Measurements from ENCODE around the gene ARID1B. TPM values are rescaled to one million over a fixed set of nuclear protein-coding genes. Genes with fewer than 3 reads are reported as not detected.

ARID1B gene
- total RNA-seq, 2 donors from 2014 or later = 53.1 to 69.5 TPM

DNA sequence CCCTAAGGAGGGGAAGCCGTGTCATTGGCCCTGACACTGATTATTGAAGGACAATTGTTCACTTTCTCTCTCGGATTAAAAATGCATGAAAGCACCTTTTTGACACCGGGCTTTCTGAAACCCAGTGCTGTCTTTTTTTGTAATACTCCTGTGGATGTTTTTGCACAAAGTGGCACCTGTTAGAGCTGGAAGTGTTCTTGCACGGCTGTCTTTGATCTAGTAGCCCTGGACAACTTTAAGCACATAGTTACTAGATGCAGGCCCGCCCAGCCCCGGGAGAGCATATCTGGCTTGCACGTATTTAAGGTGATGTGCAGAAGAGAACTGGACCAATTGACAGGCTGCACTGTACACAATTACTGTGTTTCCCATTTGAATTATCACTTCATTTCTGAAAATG, 72.6 kb downstream of the ARID1B start:
- ATAC-seq = no peak
- Mint-ChIP-seq H3K36me3 (peaks cover 0 to 21% of the 10 kb centered on the region in 2 donors), H3K9me3 (peaks cover 0 to 4% of the 10 kb centered on the region in 2 donors), H3K27ac (no peak overlapping the region)
- no peak for DNase-seq (ENCODE audit: low spot score in 2 of 2)

DNA sequence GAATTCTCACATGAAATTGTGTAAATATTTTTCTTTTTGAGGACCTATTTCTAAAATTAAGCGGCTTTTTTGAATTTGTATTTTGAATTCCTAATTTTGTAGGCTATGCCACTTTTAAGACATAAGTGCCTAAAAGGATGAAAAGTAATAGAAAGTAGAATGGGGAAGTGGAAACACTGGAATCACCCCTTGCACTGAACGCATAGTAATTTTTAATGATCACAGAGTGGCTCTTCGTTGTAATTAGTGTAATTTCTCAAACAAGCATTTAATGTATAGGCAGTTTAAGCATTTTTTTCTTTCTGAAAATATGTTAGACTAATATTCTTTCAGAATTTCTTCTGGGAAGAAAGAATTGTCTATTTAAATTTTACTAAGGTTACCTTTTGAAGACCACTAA, 73.2 kb downstream of the ARID1B start:
- H3K36me3 Mint-ChIP-seq = peaks cover 0 to 16% of the 10 kb centered on the region in 2 donors
- no peak for ATAC-seq

DNA sequence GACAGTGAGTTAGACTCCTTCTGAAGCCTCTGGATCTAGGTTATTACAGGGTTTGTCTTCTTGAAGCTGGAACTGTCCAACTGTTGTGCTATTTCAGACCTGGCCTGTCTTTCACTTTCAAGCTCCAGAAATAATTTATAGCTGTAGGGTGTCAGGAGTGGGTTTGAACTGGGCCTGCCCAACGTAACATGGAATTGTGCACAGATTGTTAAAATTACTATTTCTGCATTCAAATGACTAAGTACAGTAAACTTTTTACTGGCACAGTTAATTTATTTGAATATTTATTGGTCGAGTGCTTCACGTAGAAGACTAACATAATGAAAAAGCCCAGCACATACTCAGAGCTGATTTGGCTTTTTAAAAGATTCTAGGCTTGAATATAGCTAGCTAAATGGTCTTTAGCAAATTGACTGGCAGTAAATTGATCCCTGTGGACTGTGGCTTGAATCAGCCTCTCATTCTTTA, 74.3 kb downstream of the ARID1B start:
- Mint-ChIP-seq H3K9me3 (peaks cover 0 to 4% of the 10 kb centered on the region in 2 donors), H3K36me3 (peaks cover 0 to 7% of the 10 kb centered on the region in 2 donors), H3K27ac (no peak overlapping the region)
- DNase-seq (ENCODE audit: low spot score in 2 of 2) = no peak
- ATAC-seq = no peak

More for the DNA sequence above, 73.2 kb downstream of the ARID1B start:
- peaks cover 0 to 4% of the 10 kb centered on the region in 2 donors for H3K9me3 Mint-ChIP-seq
- no peak for DNase-seq (ENCODE audit: low spot score in 2 of 2)
- no peak overlapping the region for H3K27ac Mint-ChIP-seq

DNA sequence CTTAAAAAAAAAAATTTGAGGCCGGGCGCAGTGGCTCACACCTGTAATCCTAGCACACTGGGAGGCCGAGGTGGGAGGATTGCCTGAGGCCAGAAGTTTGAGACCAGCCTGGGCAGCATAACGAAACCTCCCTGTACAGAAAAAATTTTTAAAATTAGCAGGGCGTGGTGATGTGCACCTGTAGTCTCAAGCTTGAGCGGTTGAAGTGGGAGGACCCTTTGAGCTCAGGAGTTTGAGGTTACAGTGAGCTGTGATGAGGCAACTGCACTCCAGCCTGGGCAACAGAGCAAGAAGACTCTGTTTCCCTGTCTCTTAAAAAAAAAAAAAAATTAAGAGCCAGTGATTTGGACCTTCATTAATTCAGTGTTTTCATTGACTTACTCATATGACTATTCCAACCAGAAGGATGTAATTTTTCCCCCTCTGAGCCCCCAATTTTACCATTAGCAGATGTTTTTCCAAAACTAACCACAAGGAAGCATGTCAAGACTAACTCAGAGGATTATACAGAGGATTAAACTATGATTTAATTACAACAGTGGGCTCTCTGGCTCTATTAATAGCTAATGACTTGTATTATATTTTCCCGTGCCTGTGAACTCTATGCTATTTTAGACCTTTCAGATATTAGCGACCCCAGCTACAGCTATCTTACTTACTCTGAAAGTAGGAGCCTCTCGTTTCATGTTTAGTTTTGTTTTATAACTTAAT, 75.1 kb downstream of the ARID1B start:
- Mint-ChIP-seq H3K27ac (no peak overlapping the region), H3K36me3 (no peaks in the 10 kb centered on the region), H3K9me3 (no peaks in the 10 kb centered on the region)
- DNase-seq (ENCODE audit: low spot score in 2 of 2) = no peak
- no peak for ATAC-seq

DNA sequence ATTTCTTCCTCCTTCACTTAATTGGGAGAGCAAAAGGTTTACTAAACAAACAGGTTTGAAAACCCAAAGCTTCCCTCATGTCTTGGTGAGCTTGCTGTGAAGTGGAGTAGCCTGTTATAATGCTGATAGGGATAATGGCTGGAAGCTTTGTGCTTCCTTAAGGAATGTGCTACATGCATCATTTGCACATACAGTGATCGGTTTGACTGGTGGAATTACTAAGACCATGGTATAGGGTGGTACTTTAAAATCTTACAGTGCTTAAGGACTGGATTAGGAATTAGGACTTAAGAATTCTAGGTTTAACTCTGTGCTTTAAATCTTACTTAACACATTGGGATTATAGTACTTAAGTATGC, 75.7 kb downstream of the ARID1B start:
- no peak overlapping the region for H3K27ac Mint-ChIP-seq
- H3K9me3 Mint-ChIP-seq = peaks cover 0 to 1% of the 10 kb centered on the region in 2 donors
- no peak for ATAC-seq
- peaks cover 0 to 2% of the 10 kb centered on the region in 2 donors for H3K36me3 Mint-ChIP-seq
- DNase-seq (ENCODE audit: low spot score in 2 of 2) = no peak

DNA sequence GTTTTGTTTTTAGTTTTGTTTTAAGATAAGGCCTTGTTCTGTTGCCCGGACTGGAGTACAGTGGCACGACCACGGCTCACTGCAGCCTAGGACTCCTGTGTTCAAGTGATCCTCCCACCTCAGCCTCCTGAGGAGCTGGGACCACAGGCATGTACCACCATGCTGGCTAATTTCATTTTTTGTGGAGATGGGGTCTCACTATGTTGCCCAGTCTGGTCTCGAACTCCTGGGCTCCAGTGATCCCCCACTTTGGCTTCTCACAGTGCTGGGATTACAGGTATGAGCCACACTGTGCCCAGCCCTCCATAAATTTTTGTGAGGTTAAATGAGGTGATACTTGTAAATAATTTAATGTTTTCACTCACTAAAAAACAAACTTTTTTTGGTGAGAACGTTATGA, 76.6 kb downstream of the ARID1B start:
- ATAC-seq (no peak), DNase-seq (ENCODE audit: low spot score in 2 of 2) (no peak)
- Mint-ChIP-seq H3K27ac (peak overlapping the region in 1 of 2 donors; percentile 47), H3K9me3 (peaks cover 0 to 5% of the 10 kb centered on the region in 2 donors), H3K36me3 (peaks cover 0 to 6% of the 10 kb centered on the region in 2 donors)

DNA sequence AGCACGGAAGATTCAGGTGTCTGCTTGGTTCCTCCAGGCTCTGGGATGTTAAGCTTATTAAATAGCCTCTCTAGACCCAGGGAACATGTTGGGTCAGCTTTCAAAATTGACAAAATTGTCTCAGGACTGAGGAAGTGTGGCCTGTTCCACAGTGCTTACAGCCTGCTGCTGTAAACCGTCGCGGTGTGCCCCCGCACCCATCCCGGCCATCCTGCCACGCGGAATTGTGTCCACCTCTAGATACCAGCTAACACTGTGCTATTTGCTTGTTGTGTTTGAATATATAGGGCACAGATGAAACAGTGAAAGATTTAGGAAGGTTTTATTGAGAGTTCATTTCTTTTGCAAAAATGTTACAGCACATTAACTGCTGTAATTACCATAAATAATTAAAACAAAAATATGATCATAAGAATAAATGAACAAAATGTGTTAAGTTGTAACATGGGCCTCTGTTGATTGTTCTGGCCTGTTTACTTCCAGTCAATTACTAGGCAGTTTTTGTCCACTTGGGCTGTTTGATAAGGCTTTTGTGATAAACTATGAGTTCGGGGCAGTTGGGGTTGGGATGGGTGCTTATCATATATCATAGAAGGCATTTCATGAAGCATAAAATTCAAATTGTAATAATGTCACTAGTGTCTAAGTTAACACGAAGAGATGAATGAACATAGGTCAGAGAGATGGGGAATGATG, 77.4 kb downstream of the ARID1B start:
- Mint-ChIP-seq H3K9me3 (peaks cover 0 to 5% of the 10 kb centered on the region in 2 donors), H3K36me3 (peaks cover 0 to 6% of the 10 kb centered on the region in 2 donors), H3K27ac (peak overlapping the region; percentile 30 to 47)
- DNase-seq (ENCODE audit: low spot score in 2 of 2) = no peak
- ATAC-seq = no peak

DNA sequence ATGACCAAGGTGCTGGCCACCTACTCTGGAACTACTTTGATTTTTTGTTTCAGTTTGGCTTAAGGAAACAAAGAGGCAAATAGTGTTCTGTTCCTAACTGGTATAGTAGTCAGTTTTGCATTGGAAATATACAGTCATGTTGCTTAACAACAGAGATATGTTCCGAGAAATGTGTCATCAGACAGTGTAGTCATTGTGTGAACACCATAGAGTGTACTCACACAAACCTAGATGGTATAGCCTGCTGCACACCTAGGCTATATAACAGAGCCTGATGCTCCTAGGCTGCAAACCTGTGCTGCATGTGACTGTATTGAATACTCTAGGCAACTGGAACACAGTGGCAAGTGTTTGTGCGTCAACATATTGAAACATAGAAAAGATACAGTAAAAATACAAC, 80.4 kb downstream of the ARID1B start:
- Mint-ChIP-seq H3K36me3 (peaks cover 0 to 13% of the 10 kb centered on the region in 2 donors), H3K27ac (peak overlapping the region; percentile 85 to 94)
- DNase-seq (ENCODE audit: low spot score in 2 of 2) = peak in 1 of 2 donors; percentile 42

DNA sequence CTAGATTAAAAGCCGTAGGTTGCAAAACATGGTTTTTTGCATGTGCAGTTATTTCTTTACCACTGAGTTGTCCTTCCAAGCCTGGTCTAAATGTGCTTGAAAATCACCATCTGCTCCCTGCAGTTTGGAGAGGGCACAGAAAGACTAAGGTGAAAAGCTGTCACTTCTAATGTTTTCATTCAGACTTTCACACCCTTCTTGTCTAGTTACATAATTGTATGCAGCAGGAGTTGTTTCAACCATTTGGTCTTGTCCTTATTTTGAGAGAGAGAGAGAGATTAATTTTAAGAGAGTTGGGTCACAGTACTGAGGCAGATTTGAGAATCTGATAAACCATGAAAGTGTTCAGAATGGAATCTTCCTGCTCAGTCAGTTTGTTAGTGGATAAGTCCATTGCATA, 82.5 kb downstream of the ARID1B start:
- Mint-ChIP-seq H3K36me3 (peaks cover 0 to 13% of the 10 kb centered on the region in 2 donors), H3K9me3 (peaks cover 5 to 12% of the 10 kb centered on the region in 2 donors), H3K27ac (no peak overlapping the region)
- DNase-seq (ENCODE audit: low spot score in 2 of 2) (no peak), ATAC-seq (no peak)

More for the DNA sequence above, 80.4 kb downstream of the ARID1B start:
- H3K9me3 Mint-ChIP-seq = peaks cover 5 to 12% of the 10 kb centered on the region in 2 donors
- ATAC-seq = peak; percentile 96

DNA sequence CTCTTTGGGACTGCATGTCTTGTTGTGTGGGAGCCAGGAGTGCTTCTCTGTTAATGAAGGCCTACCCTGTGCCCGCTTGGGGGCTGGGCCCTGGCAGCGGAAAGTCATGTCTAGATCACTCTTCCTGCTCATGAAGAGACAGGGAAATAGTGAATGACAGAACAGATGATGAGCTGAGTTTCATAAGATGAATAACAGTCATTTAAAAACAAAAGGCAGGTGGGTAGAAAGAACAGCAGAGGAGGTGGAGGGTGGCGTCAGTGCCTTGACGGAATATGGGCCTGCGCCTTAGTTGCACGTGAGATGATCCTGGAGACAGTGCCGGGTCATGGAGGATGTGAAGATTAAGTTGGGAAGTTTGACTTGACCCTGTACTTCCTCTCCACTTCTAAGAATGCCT, 85.5 kb downstream of the ARID1B start:
- Mint-ChIP-seq H3K27ac (peak overlapping the region; percentile 75 to 78), H3K36me3 (peaks cover 0 to 21% of the 10 kb centered on the region in 2 donors), H3K9me3 (peaks cover 5 to 18% of the 10 kb centered on the region in 2 donors)
- ATAC-seq = peak; percentile 76
- peak in 1 of 2 donors; percentile 33 for DNase-seq (ENCODE audit: low spot score in 2 of 2)

DNA sequence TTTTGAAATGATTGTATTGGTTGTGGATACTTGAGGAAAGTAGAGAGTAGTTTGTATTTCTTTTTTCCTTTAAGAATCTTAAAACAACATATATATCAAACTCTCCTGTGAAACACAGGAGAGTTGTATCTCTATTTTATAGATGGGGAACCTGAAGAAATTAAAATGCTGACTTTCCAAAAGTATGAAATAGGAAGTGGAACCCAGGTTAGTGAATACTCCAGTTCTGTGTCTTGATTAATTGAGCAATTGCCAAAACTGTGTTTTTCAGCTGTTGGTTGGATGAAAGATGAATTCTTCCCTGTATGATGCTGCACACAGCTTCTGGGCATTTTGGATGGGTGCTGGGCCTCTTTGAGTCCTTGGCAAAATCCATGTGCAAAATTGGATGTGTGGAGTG, 86.3 kb downstream of the ARID1B start:
- ATAC-seq (no peak), DNase-seq (ENCODE audit: low spot score in 2 of 2) (no peak)
- Mint-ChIP-seq H3K27ac (peak overlapping the region in 1 of 2 donors; percentile 78), H3K9me3 (peaks cover 5 to 14% of the 10 kb centered on the region in 2 donors), H3K36me3 (peaks cover 0 to 18% of the 10 kb centered on the region in 2 donors)

DNA sequence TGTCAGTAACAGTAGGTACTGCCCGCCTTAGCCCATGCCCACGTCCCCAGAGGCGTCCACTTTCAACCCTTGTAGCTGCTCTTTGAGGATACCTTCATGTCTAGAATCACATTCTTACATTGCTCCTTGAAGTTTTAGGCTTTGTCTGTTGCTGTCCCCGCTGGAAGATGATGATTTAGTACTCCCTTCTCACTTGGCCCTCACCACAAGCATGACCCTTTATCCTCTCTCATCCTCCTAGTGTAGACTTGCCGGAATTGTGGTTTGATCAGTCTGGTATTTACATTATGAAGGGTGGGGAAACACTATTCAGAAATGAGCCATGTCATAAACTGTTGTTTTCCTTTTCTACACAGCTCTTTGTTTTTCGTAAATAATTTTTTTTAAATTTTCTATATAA, 87.4 kb downstream of the ARID1B start:
- no peak for DNase-seq (ENCODE audit: low spot score in 2 of 2)
- no peak overlapping the region for H3K27ac Mint-ChIP-seq
- no peak for ATAC-seq
- peaks cover 5 to 14% of the 10 kb centered on the region in 2 donors for H3K9me3 Mint-ChIP-seq
- peaks cover 0 to 18% of the 10 kb centered on the region in 2 donors for H3K36me3 Mint-ChIP-seq

DNA sequence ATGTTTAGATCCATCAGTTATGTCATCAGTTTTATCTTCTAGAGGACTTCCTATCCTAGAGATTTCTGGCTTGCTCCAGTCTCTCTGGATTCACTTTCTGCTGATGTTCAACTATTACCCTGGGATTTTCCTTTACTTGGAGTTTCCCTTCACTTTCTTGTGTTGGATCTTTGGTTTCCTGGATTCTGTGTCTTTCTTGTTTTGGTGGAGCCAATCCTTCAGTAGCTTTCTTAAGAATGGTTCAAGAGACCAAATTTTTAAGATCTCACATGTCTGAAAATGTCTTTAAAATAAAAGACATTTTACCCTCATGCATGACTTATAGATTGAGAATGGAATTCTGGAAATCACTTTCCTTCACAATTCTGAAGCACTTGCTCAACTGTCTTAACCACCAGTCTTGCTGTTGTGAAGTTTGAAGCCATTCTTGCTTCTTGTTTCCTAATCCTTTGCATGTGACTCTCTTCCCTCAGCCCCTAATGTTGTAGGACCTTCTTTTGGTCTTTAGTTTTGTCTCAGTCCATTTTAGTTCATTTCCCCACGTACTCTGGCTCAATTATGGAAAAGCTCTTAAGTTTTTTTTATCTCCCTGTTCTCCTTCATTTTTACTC, 87.9 kb downstream of the ARID1B start:
- Mint-ChIP-seq H3K36me3 (peaks cover 0 to 18% of the 10 kb centered on the region in 2 donors), H3K9me3 (peaks cover 5 to 14% of the 10 kb centered on the region in 2 donors), H3K27ac (peak overlapping the region in 1 of 2 donors; percentile 64)
- no peak for ATAC-seq
- no peak for DNase-seq (ENCODE audit: low spot score in 2 of 2)

DNA sequence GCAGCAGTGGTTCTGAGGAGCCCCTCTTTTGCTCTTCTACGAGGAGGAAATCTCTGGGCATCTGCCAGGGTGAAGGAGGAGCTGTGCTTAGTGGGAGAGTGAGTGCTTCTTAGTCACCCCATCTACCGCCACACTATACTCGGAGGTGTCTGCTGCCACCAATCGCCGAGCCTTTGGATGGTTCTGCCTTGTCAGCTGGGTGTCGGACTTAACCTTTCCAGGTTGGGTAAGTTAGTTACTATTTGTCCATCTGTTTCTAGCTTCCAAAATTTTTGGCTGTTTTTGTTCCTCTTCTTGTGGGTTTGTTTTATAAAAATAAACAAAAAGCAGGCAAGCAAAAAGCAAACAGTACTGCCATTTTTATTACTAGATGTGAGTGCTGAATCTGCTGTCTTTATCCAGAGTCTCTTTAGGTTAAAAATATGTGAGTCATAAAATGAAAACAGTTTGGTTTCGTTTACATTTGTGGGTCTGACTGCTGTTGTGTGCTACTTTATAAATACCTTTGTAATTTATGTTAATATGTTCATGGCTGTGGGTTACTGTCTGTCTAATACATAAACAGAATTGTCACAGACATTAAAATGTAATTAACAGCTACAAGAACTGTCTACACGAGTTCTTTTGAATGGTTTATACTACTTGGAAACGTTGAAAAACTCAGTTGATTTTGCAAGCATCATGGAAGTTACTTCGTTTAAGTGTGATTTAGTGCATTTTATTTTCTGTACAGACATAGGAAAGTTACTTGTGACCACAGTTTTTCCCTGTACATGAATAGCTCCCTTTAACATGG, 89.2 kb downstream of the ARID1B start:
- Mint-ChIP-seq H3K9me3 (peaks cover 5 to 14% of the 10 kb centered on the region in 2 donors), H3K27ac (peak overlapping the region; percentile 64 to 88), H3K36me3 (peaks cover 0 to 18% of the 10 kb centered on the region in 2 donors)
- no peak for DNase-seq (ENCODE audit: low spot score in 2 of 2)
- ATAC-seq = peak; percentile 48 to 63

DNA sequence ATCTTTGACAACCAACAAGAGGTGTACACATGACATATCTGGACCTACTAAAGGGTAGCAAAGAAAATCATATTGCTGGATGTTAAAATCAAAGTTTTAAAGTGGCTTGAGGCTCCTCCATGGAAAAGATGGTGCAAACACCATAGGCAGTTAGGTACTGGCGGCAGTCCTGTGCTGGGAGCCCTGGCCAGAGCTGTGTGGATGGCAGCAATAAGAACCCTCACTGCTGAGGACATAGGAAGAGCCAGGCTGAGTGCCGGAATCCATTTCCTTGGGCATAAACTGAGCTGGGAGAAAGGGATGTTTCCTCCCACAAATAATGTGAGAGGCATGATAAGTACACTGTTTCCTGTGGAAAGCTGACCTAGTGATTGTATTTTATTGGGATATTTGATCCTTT, 89.9 kb downstream of the ARID1B start:
- no peak for ATAC-seq

DNA sequence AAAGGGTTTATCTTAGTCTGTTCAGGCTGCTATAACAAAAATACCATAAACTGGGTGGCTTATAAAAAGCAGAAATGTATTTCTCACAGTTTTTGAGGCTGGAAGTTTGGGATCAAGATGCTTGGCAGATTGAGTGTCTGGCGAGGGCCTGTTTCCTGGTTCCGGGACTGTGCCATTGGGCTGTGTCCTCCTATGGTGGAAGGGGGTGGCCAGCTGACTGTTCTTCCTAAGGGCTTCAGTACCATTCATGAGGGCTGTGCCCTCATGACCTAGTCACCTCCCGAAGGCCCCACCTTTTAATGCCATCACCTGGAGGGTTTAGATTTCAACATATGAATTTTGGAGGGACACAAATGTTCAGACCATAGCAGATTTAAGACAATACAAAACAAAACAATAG, 91.2 kb downstream of the ARID1B start:
- peaks cover 0 to 7% of the 10 kb centered on the region in 2 donors for H3K9me3 Mint-ChIP-seq
- ATAC-seq (no peak), DNase-seq (ENCODE audit: low spot score in 2 of 2) (no peak)
- peaks cover 0 to 11% of the 10 kb centered on the region in 2 donors for H3K36me3 Mint-ChIP-seq
- no peak overlapping the region for H3K27ac Mint-ChIP-seq

More for the DNA sequence above, 89.9 kb downstream of the ARID1B start:
- DNase-seq (ENCODE audit: low spot score in 2 of 2) = no peak
- Mint-ChIP-seq H3K9me3 (peaks cover under 1 to 8% of the 10 kb centered on the region in 2 donors), H3K27ac (peak overlapping the region; percentile 64 to 73), H3K36me3 (peaks cover 0 to 12% of the 10 kb centered on the region in 2 donors)
